NCI-H526 treated with DMSO at 0.1 percent for 48 hours (cell line): ENCODE measurements around the gene CCSER2.
"Not testable (repeated sequence)": the region's sequence is repeated elsewhere in the genome, so short reads cannot be mapped to it uniquely, and the experiment has no call there.

Source experiments
- DNase-seq: peaks from one replicate; lab custom pipeline; 2025; lab: John Stamatoyannopoulos, UW

The CCSER2 gene

DNA sequence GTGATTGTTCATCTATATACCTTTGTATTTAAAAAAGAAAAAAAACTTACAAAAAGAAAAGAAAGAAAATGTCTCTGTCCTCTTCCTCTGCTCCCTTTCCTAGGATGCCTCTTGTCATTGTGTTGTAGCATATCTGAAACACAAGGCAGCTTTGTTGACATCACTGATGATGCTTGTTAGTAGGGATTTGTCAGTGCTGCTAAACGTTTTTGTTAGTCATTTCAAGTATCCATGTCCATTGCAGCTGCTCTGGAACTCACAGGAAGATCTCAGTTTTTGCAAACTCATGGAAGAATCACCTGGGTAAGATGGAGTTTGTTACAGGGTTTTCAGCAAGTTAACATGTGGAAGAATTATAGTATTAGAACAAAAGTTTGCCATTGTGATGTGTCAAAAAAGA is 123.6 kb downstream of the CCSER2 start:
- no peak for DNase-seq

- no peak for DNase-seq
Measured at GRCh38 chr10:84453303-84453702, 124.9 kb downstream of the CCSER2 start.

DNA sequence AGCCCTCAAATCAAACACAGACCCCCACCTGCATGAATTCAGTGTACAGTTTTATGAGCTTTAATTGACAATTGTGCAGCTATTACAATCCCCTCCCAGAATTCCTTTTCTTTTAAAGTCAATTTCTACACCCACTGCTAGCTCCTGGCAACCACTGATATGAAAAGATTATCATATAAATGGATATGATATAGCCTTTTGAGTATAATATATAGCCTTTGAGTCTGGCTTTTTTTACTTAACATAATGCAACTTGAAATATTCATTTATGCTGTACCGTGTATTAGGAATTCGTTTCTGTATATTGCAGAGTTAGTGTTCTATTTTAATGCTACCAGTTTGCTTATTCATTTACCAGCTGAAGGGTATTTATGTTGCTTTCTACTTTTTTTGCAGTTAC is 127.7 kb downstream of the CCSER2 start:
- no peak for DNase-seq

GRCh38 chr10:84460520-84460919 is 132.1 kb downstream of the CCSER2 start:
- no peak for DNase-seq

DNA sequence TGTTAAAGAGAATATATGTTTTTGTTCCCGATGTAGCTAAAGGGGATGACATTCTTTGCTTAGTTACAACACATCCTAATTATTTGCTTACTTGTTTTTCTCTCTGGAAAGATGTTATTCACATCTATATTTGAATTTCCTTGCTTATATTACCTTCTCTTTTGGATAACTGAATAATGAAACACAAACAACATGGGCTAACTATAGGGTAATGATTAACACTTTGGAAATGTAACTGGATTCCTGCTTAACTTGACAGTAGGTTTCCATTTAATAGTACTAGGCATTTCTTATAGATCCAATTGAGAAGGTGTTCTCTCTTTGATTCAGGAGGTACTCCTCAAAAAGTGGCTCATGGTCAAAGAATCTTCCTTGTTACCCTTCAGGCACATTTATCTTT is 141.1 kb downstream of the CCSER2 start:
- DNase-seq: peak; percentile 25

GRCh38 chr10:84473136-84473535 is 144.7 kb downstream of the CCSER2 start:
- DNase-seq: no peak

DNA sequence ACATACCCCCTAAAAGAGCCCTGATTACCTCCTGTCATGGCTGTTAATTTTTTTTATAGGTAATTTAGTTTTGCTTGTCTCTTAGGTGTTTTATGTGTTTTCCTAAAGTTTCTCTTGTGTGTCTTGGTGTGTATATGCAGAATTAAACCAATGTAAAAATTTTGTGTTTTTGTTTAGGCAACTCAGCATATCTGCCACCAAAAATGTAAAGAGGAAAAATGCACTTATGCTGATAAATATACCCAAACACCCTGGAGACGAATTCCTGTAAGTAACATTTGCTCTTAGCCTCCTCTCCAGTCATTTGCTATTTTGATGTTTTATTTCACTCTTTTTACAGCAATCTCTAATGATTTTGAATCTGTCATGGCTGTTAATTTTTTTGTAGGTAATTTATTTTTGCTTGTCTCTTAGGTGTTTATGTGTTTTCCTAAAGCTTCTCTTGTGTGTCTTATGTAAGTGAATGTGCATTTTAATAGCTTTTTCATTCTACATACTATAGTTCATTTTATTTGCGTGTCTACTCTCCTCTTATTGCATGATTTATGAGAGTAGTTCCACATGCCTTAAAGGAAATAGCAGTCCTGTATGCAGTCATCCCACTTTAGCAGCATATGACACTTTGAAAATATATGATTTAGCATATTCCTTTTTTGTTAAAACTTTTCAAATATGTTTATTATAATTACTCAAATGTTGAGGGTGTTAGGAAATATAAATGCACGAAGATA is 149.2 kb downstream of the CCSER2 start:
- DNase-seq: no peak

- no peak for DNase-seq
Measured at GRCh38 chr10:84478151-84478550, 149.8 kb downstream of the CCSER2 start.

- DNase-seq: no peak
Measured at GRCh38 chr10:84478679-84479078, 150.3 kb downstream of the CCSER2 start.

GRCh38 chr10:84484541-84484940 is 156.2 kb downstream of the CCSER2 start:
- DNase-seq: no peak

DNA sequence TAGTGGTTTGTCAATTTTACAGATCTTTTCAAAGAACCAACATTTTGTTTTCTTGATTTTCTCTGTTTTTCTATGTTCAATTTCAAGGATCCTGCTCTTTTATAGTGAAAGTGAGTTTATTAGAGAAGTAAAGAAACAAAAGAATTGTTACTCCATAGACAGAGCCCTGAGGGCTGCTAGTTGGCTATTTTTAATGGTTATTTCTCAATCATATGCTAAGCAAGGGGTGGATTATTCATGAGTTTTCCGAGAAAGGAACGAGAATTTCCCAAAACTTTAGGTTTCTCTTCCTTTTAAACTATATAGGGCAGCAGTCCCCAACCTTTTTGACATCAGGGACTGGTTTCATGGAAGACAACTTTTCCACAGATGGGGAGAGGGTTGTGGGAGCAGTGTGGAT is 165.0 kb downstream of the CCSER2 start:
- DNase-seq: no peak

- no peak for DNase-seq
Measured at GRCh38 chr10:84493951-84494848, 165.8 kb downstream of the CCSER2 start.

GRCh38 chr10:84494849-84495180 is 166.4 kb downstream of the CCSER2 start:
- DNase-seq: no peak

GRCh38 chr10:84497978-84498377 is 169.6 kb downstream of the CCSER2 start:
- DNase-seq: no peak

- not testable (repeated sequence) for DNase-seq
Measured at GRCh38 chr10:84499039-84499438, 170.7 kb downstream of the CCSER2 start.

DNA sequence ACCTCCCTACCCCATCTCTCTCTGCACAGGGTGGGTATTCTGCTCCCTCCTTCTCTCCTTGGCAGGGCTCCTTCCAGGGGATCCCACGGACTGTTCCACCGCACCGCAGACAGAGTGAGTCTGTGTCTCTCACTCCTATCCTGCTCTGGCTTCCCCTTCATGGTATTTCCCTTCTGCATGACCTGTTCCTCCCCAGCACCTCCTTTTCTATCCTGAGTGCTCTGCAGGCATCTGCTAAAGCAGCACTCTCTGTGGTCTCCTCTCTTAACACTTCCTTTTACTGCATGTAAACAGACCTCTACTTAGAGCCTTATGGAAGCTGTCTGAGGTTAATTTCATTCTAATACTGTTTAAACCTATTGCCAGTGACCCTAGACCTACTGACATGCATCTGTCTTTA is 171.5 kb downstream of the CCSER2 start:
- no peak for DNase-seq

DNA sequence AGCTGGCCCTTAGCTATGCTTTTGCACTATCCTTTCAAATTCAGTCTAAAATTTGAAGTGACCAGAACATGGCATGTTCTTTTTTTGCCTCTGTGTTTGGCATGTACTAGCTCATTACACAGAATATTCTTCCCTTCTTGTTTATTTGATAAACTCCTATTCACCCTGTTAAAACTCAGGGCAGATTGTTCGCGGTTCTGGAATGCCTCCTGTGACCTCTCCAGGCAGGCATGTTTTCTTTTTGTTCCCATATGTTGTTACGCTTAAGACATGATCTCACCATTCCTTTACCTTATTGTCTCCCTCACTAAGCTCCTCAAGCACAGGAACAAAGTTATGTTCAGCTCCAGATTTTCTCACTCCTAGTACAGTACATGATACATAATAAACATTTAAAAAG is 181.7 kb downstream of the CCSER2 start:
- no peak for DNase-seq

- DNase-seq: no peak
Measured at GRCh38 chr10:84511106-84511505, 182.7 kb downstream of the CCSER2 start.

DNA sequence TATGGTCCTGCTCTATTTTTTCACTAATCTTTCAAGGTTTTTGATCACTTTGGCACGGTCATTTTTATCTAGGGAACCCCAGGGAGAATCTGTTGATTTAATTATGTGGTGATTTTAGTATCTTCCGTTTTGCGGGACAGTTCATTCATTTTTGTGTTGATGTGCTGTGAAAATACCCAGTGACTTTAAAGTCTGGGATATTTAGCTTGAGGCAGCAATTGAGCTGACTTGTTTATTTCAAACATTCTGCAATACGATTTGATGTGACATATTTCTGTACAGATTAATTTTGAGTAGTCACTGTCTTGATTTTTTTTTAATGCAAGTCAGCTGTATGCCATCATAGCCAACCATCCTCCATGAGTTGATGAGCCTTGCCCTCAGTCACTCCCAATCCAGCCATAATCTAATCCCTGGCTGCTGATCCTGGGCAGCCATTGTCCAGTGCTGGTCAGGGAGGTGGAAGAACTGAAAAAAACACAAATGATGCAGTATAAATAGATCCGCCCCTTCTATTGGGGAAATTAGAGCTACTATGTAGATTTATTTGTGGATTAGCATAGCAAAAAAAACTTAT is 183.4 kb downstream of the CCSER2 start:
- DNase-seq: no peak

- no peak for DNase-seq
Measured at GRCh38 chr10:84517554-84517953, 189.2 kb downstream of the CCSER2 start.

GRCh38 chr10:84519235-84519634 is 190.8 kb downstream of the CCSER2 start:
- DNase-seq: no peak

DNA sequence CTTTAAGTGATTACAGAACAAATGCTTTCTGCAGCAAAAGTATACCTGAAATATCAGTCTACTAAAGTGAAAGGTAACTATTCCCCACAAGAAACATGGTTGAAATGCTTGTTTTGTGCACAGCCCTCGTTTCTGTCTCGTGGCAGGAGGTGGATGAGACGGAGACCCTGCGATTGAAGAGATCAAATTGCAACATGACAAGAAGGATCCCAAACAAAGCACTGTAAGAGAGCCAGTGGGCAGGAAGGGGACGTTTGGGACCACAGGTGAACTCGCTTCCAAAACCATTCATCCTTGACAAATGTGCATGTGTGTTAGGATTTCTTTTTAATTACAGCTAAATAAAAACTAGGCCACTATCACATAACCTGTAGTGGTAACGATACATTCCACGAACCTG is 192.6 kb downstream of the CCSER2 start:
- DNase-seq: no peak

DNA sequence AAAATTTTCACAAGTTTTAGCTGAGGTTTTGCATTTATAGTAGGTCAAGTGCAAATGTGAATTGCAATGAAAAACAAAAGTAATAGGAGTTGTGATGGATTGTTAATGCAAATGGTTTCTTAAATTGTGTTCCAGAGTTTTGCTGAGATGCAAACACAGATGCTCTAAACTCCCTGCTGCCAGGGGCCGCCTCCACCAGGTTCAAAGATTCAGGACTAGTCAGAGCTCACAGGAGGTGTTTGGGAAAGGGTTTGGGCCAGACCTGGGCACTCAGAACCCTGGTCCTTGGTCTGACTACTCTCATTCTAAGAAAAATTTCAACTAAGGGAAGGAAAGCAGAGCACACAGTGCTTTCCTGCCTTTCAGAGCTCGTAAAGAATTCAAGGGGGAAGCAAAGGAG is 193.1 kb downstream of the CCSER2 start:
- DNase-seq: no peak
